OCI-LY3 (cell line): Measurements from ENCODE around the gene CHN1.

Experiments used
- H2AFZ ChIP-seq: fragments of 200-600, 300-600 bp; shearing (Covaris generic); 2 replicates; pipeline ENCODE4 v1.6.0; 2014; ENCODE audit warnings: antibody characterized with exemption, low read depth, low read length
- H3K27ac ChIP-seq: fragments of 200-600, 300-600 bp; sonication (generic); 2 replicates; pipeline ENCODE4 v1.5.1; 2014; ENCODE audit warnings: mild to moderate bottlenecking, low read length, moderate library complexity, mixed read lengths
- H3K27me3 ChIP-seq: fragments of 200-600, 300-600 bp; sonication (generic); 2 replicates; pipeline ENCODE4 v1.6.1; 2014; ENCODE audit warnings: low read depth, low read length, mixed read lengths
- H3K36me3 ChIP-seq: fragments of 200-600, 300-600 bp; sonication (generic); replicated peaks from 2 replicates; pipeline ENCODE3; 2014; ENCODE audit warnings: low read depth, low read length, mixed read lengths
- H3K4me1 ChIP-seq: fragments of 300-600, 200-600 bp; sonication (generic); 2 replicates; pipeline ENCODE4 v1.6.1; 2014; ENCODE audit warnings: low read length, mixed read lengths
- H3K4me2 ChIP-seq: fragments of 200-600, 300-600 bp; sonication (generic); 2 replicates; pipeline ENCODE4 v1.6.1; 2014; ENCODE audit warnings: low read length, mixed read lengths
- H3K4me3 ChIP-seq: fragments of 300-600, 200-600 bp; sonication (generic); 2 replicates; pipeline ENCODE4 v1.5.1; 2014; ENCODE audit warnings: antibody characterized with exemption, mild to moderate bottlenecking, low read length, moderate library complexity
- H3K79me2 ChIP-seq: fragments of 300-600, 200-600 bp; shearing (Covaris generic); 2 replicates; pipeline ENCODE4 v1.6.1; 2014; ENCODE audit warnings: mild to moderate bottlenecking, low read length, mixed read lengths
- H3K9ac ChIP-seq: fragments of 300-600, 200-600 bp; shearing (Covaris generic); 2 replicates; pipeline ENCODE4 v1.6.0; 2014; ENCODE audit warnings: mild to moderate bottlenecking, low read length, moderate library complexity
- H3K9me3 ChIP-seq: fragments of 200-600, 300-600 bp; shearing (Covaris generic); 2 replicates; pipeline ENCODE4 v1.6.1; 2014; ENCODE audit warnings: low read length, mixed read lengths; ENCODE audit not compliant: insufficient read depth
- H4K20me1 ChIP-seq: fragments of 200-600, 300-600 bp; sonication (generic); 2 replicates; pipeline ENCODE4 v1.6.1; 2016; ENCODE audit warnings: low read length, mixed read lengths; ENCODE audit not compliant: insufficient read depth
- CTCF ChIP-seq: fragments of 200-600, 300-600 bp; sonication (generic); IDR thresholded peaks from 2 replicates; pipeline ENCODE4 v1.5.1; 2014; ENCODE audit warnings: antibody characterized with exemption, low read length, low read depth
- EZH2phosphoT487 ChIP-seq: fragments of 200-600 bp; shearing (Covaris generic); IDR thresholded peaks from 2 replicates; pipeline ENCODE4 v1.6.1; 2018; ENCODE audit warnings: antibody characterized with exemption, mixed run types, low read depth

Gene CHN1

GRCh38 chr2:174784909-174785308 lies 220.3 kb downstream of the CHN1 start:
- Histone ChIP-seq H3K79me2 (no peaks in the 10 kb centered on the region), H3K4me2 (no peak overlapping the region), H3K27ac (no peak overlapping the region), H4K20me1 (no peaks in the 10 kb centered on the region), H3K36me3 (no peaks in the 10 kb centered on the region), H3K9me3 (no peaks in the 10 kb centered on the region), H3K9ac (no peak overlapping the region), H3K27me3 (no peaks in the 10 kb centered on the region; the same call in 1 of the 2 replicates), H3K4me1 (no peaks in the 10 kb centered on the region), H3K4me3 (no peak overlapping the region), H2AFZ (no peak overlapping the region)
- no peak for TF ChIP-seq CTCF
- TF ChIP-seq EZH2phosphoT487, result no peak

- H3K27ac ChIP-seq, result no peak overlapping the region
These were observed 220.9 kb downstream of the CHN1 start for GRCh38 chr2:174784316-174784715.

GRCh38 chr2:174781996-174782395 lies 223.2 kb downstream of the CHN1 start:
- no peak overlapping the region for H3K4me2 ChIP-seq
- H3K9ac ChIP-seq, result no peak overlapping the region
- H3K79me2 ChIP-seq, result no peaks in the 10 kb centered on the region
- no peak overlapping the region for H2AFZ ChIP-seq
- H3K27ac ChIP-seq, result no peak overlapping the region
- H3K4me1 ChIP-seq, result no peaks in the 10 kb centered on the region
- no peaks in the 10 kb centered on the region for H4K20me1 ChIP-seq
- H3K27me3 ChIP-seq, result no peaks in the 10 kb centered on the region; the same call in 1 of the 2 replicates
- H3K4me3 ChIP-seq, result no peak overlapping the region
- no peak for TF ChIP-seq CTCF
- no peak for TF ChIP-seq EZH2phosphoT487
- no peaks in the 10 kb centered on the region for H3K9me3 ChIP-seq
- no peaks in the 10 kb centered on the region for H3K36me3 ChIP-seq

More at GRCh38 chr2:174784316-174784715, 220.9 kb downstream of the CHN1 start:
- Histone ChIP-seq H3K36me3 (no peaks in the 10 kb centered on the region), H2AFZ (no peak overlapping the region), H3K4me2 (no peak overlapping the region), H3K4me1 (no peaks in the 10 kb centered on the region), H3K4me3 (no peak overlapping the region), H3K27me3 (no peaks in the 10 kb centered on the region; the same call in 1 of the 2 replicates), H3K9ac (no peak overlapping the region), H3K79me2 (no peaks in the 10 kb centered on the region), H4K20me1 (no peaks in the 10 kb centered on the region), H3K9me3 (no peaks in the 10 kb centered on the region)
- TF ChIP-seq EZH2phosphoT487 (no peak), CTCF (no peak)

- Histone ChIP-seq H3K79me2 (no peaks in the 10 kb centered on the region), H2AFZ (no peak overlapping the region), H3K9me3 (no peaks in the 10 kb centered on the region), H3K27me3 (no peaks in the 10 kb centered on the region; the same call in 1 of the 2 replicates), H3K36me3 (no peaks in the 10 kb centered on the region), H3K4me2 (no peak overlapping the region), H3K4me3 (no peak overlapping the region), H3K9ac (no peak overlapping the region), H3K27ac (no peak overlapping the region), H4K20me1 (no peaks in the 10 kb centered on the region), H3K4me1 (no peaks in the 10 kb centered on the region)
- no peak for TF ChIP-seq CTCF
- TF ChIP-seq EZH2phosphoT487, result no peak
These were observed 223.9 kb downstream of the CHN1 start for GRCh38 chr2:174781298-174781697.
